Stimulated activated memory B cell treated with anti-CD40 and anti-IgM and Interleukin-4, amounts not matched to agents 10 μg/mL and 1 μg/mL and 100 μg/mL, for 72 hours (primary cell): ENCODE data around the gene CFL1.
"Not testable (repeated sequence)": the region's sequence is repeated elsewhere in the genome, so short reads cannot be mapped to it uniquely, and the experiment has no call there.

ENCODE experiments used
- ATAC-seq: fragments of 150-1000 bp; cut with Tn5 transposase; 2 replicates; pipeline ENCODE4 v1.10.0; 2021
- H3K27ac Mint-ChIP-seq: one replicate; pipeline ENCODE4 v1.8.0; 2022; ENCODE audit warnings: mild to moderate bottlenecking, mixed read lengths
- H3K27me3 Mint-ChIP-seq: one replicate; pipeline ENCODE4 v1.8.0; 2022; ENCODE audit warnings: mixed read lengths
- H3K36me3 Mint-ChIP-seq: one replicate; pipeline ENCODE4 v1.8.0; 2022; ENCODE audit warnings: mixed read lengths
- H3K4me1 Mint-ChIP-seq: one replicate; pipeline ENCODE4 v1.8.0; 2022; ENCODE audit warnings: mixed read lengths
- H3K4me3 Mint-ChIP-seq: one replicate; pipeline ENCODE4 v1.8.0; 2022; ENCODE audit warnings: mild to moderate bottlenecking, moderate library complexity, mixed read lengths
- H3K9me3 Mint-ChIP-seq: one replicate; pipeline ENCODE4 v1.8.0; 2022; ENCODE audit warnings: mixed read lengths

CFL1 gene

DNA sequence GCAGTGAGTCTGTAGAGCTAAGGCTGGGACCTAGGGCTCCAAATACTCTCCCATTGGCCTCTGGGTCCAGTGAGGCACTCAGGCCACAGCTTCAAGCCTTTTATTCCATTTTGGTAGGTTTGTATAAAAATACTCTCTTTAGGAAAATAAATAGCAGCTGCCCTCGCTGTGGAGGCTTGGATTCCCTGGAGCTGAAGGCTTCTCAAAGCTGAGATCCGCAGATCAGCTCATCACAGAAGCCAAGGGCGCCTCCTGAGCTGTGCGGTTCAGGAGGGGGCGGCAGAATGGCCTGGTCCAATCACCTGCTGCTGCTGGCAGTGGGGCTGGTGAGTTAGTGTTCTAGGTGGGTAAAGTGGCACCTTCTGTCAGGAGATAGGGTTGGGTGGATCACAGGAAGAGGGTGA is 34.2 kb upstream of the CFL1 start:
- not testable (repeated sequence) for H3K9me3 Mint-ChIP-seq, ATAC-seq, H3K27me3 Mint-ChIP-seq, H3K36me3 Mint-ChIP-seq
- Mint-ChIP-seq H3K4me3 (peak overlapping the region; percentile 83), H3K4me1 (peaks cover 83% of the 10 kb centered on the region), H3K27ac (peak overlapping the region; percentile 92)

DNA sequence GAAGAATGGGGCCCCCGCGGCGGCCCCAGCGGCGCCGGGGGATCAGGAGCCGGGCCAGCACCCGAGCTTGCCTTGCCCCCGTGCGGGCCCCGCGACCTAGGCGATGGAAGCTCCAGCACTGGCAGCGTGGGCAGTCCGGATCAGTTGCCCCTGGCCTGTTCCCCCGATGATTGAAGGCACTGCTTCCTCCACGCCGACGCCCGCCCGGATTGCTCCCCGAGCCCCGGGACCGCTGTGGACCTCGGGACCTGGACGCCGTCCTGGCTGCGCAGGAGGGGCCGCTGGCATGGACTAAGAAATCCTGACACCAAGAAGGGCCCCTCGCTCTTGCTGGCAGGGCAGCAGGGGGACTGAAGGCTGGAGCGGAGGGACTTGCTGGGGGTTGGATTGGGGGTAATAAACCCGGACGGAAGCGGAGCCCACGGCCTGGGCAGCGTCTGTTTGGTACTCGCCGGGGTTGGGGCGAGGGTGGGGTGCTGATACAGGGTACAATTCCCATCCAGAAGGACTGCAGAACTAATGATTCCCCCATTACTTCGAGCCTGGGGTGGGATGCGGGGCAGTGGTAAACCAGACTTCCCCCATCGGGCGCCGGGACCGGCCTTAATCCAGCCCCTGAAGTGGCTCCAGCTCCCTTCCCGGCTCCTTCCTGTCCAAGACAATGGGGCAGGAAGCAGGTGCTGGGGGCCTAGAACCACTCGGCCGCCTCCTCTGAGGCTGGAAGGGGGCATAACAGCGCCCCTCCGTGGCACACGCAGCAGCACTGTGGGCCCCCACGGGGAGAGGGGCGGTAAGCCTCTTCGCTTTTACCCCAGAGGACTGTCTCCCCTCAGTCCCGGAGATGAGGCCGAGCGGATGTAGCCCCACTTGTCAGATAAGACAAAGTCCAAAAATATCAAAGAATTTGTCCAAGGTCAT is 33.5 kb upstream of the CFL1 start:
- Mint-ChIP-seq H3K4me3 (peak overlapping the region; percentile 83), H3K27me3 (no peaks in the 10 kb centered on the region), H3K36me3 (peaks cover 4% of the 10 kb centered on the region), H3K9me3 (no peaks in the 10 kb centered on the region), H3K27ac (peak overlapping the region; percentile 92), H3K4me1 (peaks cover 86% of the 10 kb centered on the region)
- no peak for ATAC-seq

DNA sequence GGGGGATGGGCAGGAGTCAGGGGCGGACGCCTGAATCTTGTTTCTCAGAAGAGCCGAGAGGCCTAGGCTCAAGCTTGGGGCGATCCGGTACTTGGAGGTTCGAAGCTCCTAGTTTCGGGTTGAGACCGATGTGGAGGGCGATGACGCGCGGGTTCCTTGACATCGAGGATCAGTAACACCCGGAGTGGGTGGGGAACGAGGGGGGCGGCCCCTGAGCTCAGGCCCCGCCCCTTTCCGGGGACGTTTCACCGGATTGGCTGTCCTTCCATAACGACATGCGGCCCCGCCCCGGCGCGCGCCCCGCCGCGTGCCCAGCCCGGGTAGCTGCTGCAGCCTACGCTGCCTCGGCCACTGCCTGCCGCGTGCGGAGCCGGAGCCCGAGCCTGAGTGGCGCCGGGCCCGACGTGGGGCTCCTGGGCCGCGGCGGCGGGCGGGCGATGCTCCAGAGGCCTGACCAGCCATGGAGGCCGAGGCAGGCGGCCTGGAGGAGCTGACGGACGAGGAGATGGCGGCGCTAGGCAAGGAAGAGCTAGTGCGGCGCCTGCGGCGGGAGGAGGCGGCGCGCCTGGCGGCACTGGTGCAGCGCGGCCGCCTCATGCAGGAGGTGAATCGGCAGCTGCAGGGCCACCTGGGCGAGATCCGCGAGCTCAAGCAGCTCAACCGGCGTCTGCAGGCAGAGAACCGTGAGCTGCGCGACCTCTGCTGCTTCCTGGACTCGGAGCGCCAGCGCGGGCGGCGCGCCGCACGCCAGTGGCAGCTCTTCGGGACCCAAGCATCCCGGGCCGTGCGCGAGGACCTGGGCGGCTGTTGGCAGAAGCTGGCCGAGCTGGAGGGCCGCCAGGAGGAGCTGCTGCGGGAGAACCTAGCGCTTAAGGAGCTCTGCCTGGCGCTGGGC is 32.6 kb upstream of the CFL1 start, which contains the start of gene CCDC85B:
Gene CCDC85B (plus strand): TSS at position 350 of the 895 bp plus-strand sequence. CDS start 111 bp downstream, at position 461.
- Mint-ChIP-seq H3K4me3 (peak within 1 kb of the TSS; percentile 83), H3K9me3 (no peaks in the 10 kb centered on the region), H3K27me3 (no peaks in the 10 kb centered on the region), H3K4me1 (peaks cover 81% of the 10 kb centered on the region), H3K27ac (peak within 1 kb of the TSS; percentile 92), H3K36me3 (peaks cover 7% of the 10 kb centered on the region)
- peak; percentile 86 for ATAC-seq

DNA sequence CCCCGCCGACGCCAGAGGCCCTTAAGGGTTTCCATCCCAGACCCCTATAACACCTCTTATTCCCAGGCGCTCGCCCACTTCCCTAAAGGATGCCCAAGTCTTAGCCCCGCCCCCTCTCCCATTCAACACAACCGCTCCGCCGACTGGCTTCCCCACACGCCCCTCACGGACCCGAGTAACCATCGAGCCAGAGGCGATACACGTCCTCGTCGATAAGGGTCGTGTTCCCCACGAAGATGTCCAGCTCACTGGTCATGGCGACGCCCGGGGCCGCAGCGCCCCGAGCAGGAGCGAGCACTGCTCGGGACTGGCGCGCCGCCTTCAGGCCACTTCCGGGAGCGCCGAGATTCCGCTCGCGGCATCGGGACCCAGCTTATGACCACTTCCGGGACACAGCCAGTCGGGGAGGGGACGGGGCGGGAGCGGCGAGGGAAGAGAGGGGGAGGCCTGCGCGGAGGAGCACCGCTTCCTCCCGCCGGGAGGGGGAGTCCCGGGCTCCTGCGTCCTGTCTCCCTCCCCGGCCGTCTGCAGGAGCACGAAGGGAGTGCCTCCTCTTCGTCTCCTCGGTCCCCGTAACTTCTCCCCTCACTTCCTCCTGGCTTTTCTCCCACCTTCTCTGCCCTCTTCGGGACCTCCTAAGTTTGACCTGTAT is 30.3 kb upstream of the CFL1 start, which contains the start of gene FIBP:
Gene FIBP (minus strand): TSS at position 309 of the 652 bp plus-strand sequence. CDS start 53 bp downstream, at position 256.
- H3K4me3 Mint-ChIP-seq = peak within 1 kb of the TSS; percentile 83
- H3K27me3 Mint-ChIP-seq = no peaks in the 10 kb centered on the region
- ATAC-seq = peak; percentile 80

DNA sequence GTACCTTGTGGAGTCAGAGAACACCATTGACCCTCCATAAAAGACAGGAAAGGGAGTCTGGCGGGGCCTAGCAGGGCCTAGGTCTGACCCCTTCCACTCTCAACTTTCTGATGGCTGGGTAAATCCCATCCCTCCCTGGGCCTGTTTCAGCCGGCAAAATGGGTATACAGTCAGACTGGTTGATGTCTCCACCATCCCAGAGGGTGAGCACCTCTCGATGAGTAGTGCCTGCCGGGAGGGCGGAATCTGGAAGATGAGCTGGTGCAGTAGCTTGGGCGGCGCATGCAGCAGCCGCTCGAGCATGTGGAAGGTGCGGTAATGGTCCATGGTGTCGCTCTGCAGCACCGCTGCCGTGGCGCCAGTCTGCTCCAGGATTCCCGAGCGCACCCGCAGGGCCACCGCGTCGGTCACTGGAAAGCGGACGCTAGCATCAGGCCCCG is 29.8 kb upstream of the CFL1 start:
- Mint-ChIP-seq H3K4me3 (peak overlapping the region; percentile 83), H3K36me3 (peaks cover 23% of the 10 kb centered on the region), H3K27ac (peak overlapping the region; percentile 92), H3K9me3 (no peaks in the 10 kb centered on the region), H3K27me3 (no peaks in the 10 kb centered on the region), H3K4me1 (peaks cover 71% of the 10 kb centered on the region)
- ATAC-seq = no peak

More for the DNA sequence above, 30.3 kb upstream of the CFL1 start, which contains the start of gene FIBP:
- peak within 1 kb of the TSS; percentile 92 for H3K27ac Mint-ChIP-seq
- H3K9me3 Mint-ChIP-seq = no peaks in the 10 kb centered on the region
- peaks cover 22% of the 10 kb centered on the region for H3K36me3 Mint-ChIP-seq
- peaks cover 77% of the 10 kb centered on the region for H3K4me1 Mint-ChIP-seq

DNA sequence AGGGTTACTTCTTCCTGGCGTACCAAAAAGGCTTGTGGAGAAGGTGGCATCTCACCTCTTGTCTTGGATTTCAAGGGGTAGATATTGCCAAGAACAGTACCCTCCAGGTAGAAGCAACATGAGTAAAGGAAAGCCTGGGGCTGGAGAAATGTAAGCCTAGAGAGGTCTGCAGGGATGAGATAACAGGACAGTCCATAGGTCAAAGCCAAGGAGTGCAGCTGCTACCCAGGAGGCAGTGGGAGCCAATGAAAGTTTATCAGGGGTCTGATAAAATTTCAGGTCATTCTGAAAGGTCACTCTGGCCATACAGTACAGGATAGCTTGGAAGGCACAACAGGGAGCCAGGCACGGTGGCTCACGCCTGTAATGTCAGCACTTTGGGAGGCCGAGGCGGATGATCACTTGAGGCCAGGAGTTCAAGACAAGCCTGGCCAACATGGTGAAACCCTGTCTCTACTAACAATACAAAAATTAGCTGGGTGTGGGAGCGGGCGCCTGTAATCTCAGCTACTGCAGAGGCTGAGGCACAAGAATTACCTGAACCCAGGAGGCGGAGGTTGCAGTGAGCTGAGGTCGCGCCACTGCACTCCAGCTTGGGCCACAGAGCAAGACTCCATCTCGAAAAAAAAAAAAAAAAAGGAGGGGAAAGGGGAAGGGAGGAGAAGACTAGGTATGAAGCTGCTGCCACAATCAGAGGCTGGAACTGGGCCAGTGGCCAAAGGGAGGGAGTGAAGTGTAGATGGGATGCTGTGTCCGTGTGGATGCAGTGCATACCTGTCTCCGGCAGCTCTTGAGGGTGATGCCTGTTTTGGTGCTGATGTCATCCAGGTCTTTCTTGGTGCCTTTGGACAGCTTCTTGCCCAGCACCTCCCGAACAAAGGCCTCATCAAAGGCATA is 29.1 kb upstream of the CFL1 start:
- peak overlapping the region; percentile 83 for H3K4me3 Mint-ChIP-seq
- no peaks in the 10 kb centered on the region for H3K27me3 Mint-ChIP-seq
- peaks cover 65% of the 10 kb centered on the region for H3K4me1 Mint-ChIP-seq
- H3K36me3 Mint-ChIP-seq = peaks cover 29% of the 10 kb centered on the region
- ATAC-seq = no peak
- H3K9me3 Mint-ChIP-seq = no peaks in the 10 kb centered on the region
- peak overlapping the region; percentile 92 for H3K27ac Mint-ChIP-seq

DNA sequence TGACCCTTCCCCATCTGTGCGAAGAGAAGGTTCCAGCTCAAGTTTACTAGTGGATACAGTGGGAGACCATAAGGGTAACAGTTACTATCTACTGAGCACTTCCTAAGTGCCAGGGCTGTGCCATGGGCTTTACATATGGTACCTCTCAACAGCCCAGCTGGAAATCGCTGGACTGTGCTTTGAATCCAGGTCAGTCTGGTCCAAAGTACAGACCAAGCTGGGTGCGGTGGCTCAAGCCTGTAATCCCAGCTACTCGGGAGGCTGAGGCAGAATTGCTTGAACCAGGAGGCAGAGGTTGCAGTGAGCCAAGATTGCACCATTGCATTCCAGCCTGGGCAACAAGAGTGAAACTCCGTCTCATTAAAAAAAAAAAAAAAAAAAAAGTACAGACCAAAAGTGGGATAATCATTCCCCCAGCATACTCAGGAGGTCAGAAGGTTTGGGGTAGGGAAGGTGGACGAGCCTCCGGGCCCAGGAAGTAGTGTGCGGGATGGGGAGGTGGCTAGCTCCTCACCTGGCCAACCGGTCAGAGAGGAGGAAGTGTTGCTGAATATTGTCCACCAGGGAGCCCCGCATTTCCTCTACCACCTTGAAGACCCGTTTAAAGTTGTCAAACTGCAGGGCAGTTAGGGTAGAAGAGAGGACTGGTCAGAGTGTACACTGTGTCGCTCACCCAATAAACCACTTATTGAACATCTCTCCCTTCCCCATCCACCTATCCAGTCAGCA is 28.0 kb upstream of the CFL1 start:
- H3K36me3 Mint-ChIP-seq = peaks cover 34% of the 10 kb centered on the region
- peaks cover 62% of the 10 kb centered on the region for H3K4me1 Mint-ChIP-seq
- H3K9me3 Mint-ChIP-seq = no peaks in the 10 kb centered on the region
- peak overlapping the region; percentile 48 for H3K27ac Mint-ChIP-seq
- no peak for ATAC-seq
- no peak overlapping the region for H3K4me3 Mint-ChIP-seq
- H3K27me3 Mint-ChIP-seq = no peaks in the 10 kb centered on the region

DNA sequence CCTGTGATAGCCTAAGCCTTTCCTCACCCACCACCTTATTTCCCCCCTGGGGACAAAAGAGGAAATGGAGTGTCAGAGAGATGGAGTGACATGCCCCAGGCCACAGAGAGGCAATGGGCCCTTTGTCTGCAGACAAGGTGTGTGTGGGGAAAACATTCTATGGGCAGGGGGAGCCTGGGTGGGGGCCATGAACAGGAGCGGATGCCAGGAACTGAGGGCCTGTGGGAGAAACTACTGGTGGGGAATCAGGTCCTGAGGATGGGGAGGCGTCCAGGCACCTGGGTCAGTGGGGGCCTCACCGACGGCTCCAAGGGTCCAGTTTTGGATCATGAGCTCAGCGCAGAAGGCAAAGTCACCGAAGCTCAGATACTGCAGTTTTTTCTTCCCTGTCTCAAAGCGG is 27.3 kb upstream of the CFL1 start:
- peaks cover 66% of the 10 kb centered on the region for H3K4me1 Mint-ChIP-seq
- no peak overlapping the region for H3K4me3 Mint-ChIP-seq
- ATAC-seq = no peak
- H3K27me3 Mint-ChIP-seq = no peaks in the 10 kb centered on the region
- no peak overlapping the region for H3K27ac Mint-ChIP-seq
- peaks cover 34% of the 10 kb centered on the region for H3K36me3 Mint-ChIP-seq
- H3K9me3 Mint-ChIP-seq = no peaks in the 10 kb centered on the region

DNA sequence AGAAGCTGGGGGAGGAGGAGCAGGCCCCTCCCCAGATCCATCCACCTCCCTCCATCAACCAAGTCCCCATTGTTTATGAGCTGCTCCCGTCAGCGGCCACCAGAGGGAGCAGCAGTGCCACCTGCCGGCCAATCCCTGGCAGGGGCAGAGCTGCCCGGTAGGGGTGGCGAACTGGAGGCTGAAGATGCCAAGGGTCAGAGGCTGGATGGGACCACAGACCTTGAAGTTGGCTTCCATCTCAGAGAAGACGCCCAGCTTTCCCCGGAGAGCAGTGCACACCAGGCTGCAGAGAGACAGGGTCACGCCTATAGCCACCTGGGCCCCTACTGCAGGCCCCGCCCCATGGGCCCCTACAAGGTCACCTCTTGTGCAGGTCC is 26.7 kb upstream of the CFL1 start:
- peak overlapping the region; percentile 28 for H3K27ac Mint-ChIP-seq
- H3K9me3 Mint-ChIP-seq = no peaks in the 10 kb centered on the region
- H3K4me3 Mint-ChIP-seq = no peak overlapping the region
- peak; percentile 67 for ATAC-seq
- peaks cover 34% of the 10 kb centered on the region for H3K36me3 Mint-ChIP-seq
- H3K27me3 Mint-ChIP-seq = no peaks in the 10 kb centered on the region
- peaks cover 60% of the 10 kb centered on the region for H3K4me1 Mint-ChIP-seq

DNA sequence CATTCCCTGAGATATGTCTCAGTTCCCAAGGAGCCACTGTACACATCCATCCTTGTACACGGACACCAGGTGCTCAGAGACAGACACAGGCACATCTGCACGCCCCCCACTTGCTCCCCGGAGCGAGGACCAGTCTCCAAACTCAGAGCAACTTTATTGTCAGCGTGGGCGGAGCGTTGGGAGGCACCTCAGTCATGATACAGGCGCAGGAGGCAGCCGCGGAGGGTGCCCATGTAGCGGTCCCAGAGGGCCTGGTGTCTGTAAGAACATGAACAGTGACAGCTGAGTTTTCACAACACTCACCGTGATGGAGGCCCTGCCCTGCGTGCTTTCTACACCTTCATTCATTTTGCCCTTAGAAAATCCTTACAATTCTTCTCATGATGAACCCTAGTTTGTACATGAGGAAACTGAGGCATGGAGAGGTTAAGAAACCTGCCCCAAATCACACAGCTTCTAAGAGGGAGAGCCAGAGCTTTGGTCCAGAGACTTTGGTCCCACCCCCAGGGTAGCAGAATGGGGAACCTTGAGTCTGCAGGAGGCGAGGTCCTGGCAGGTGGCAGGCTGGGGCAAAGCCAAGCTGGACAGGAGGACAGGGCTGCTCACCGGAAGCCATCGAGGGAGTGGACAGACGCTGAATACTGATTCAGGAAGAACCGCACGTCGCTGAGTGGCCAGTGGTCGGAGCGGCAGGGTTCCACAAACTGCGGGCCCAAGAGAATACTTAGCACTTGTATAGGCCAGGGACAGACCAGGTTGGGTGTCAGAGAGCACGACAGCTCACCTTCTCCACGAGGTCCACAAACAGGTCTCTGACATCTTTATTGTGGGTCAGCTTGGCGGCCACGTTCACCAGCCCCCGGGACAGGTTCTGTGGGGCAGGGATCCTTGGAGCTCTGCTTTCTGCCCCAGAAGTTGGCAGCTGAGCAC is 26.1 kb upstream of the CFL1 start:
- Mint-ChIP-seq H3K36me3 (peaks cover 34% of the 10 kb centered on the region), H3K27ac (peak overlapping the region; percentile 28), H3K4me3 (no peak overlapping the region), H3K27me3 (no peaks in the 10 kb centered on the region), H3K9me3 (no peaks in the 10 kb centered on the region), H3K4me1 (peaks cover 54% of the 10 kb centered on the region)
- ATAC-seq = no peak

DNA sequence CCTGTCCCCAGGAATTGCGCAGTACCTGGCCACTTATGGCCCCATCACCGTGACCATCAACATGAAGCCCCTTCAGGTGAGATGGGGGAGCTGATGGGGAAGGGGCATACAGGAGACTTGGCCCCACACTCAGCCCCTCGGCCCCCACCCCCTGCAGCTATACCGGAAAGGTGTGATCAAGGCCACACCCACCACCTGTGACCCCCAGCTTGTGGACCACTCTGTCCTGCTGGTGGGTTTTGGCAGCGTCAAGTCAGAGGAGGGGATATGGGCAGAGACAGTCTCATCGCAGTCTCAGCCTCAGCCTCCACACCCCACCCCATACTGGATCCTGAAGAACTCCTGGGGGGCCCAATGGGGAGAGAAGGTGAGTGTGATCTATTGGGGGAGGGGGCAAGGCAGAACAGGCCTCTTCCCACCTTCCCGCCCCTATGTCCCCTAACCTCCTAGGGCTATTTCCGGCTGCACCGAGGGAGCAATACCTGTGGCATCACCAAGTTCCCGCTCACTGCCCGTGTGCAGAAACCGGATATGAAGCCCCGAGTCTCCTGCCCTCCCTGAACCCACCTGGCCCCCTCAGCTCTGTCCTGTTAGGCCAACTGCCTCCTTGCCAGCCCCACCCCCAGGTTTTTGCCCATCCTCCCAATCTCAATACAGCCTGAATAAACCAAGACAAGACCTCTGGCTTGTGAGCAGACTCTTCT is 25.2 kb upstream of the CFL1 start:
- H3K9me3 Mint-ChIP-seq = no peaks in the 10 kb centered on the region
- no peak for ATAC-seq
- no peaks in the 10 kb centered on the region for H3K27me3 Mint-ChIP-seq
- peaks cover 46% of the 10 kb centered on the region for H3K4me1 Mint-ChIP-seq
- no peak overlapping the region for H3K4me3 Mint-ChIP-seq
- H3K27ac Mint-ChIP-seq = no peak overlapping the region
- peaks cover 34% of the 10 kb centered on the region for H3K36me3 Mint-ChIP-seq
